ENCODE results near the gene POLD1.
"Not testable (repeated sequence)": the region's sequence is repeated elsewhere in the genome, so short reads cannot be mapped to it uniquely, and the experiment has no call there.

The POLD1 gene

GRCh38 chr19:50368649-50369570 lies 15.2 kb upstream of the POLD1 start:
- peak; percentile 82 for DNase-seq

- DNase-seq = no peak
Measured at GRCh38 chr19:50371914-50372475, 12.2 kb upstream of the POLD1 start.

DNA sequence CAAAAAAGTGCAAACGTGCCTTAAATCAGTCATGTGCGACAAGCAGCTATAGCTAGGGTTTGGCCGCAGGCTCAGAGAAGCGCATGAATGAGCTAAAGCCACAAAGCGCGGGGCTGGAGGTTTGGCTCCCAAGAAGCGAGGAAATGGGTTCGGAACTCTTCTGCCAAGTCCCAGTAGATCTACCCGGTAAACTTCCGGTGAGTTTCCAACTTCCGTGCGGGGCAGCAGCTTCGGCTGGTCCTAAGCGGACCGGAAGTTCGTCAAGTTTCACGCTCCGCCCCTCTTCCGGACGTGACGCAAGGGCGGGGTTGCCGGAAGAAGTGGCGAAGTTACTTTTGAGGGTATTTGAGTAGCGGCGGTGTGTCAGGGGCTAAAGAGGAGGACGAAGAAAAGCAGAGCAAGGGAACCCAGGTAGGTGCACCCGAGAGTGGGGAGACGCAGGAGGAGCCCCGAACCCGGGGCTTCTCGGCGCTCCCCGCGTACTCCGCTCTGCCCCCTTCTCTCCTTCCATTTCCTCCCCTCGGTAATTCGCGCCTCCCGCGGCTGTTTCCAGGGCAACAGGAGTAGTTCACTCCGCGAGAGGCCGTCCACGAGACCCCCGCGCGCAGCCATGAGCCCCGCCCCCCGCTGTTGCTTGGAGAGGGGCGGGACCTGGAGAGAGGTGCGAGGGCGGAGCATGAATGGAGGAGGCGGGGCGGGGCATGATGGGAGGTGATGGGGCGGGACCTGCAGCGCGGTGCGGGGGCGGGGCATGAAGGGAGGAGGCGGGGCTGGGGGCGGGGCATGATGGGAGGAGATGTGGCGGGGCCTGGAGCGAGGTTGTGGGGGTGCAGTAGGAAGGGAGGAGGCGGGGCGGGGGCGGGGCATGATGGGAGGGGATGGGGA lies 7.7 kb upstream of the POLD1 start, which contains the start of gene NR1H2:
NR1H2 (plus strand) TSS at position 292 of the 885 bp plus-strand sequence. CDS start 1,149 bp downstream, outside the sequence.
- DNase-seq = peak; percentile 96

DNA sequence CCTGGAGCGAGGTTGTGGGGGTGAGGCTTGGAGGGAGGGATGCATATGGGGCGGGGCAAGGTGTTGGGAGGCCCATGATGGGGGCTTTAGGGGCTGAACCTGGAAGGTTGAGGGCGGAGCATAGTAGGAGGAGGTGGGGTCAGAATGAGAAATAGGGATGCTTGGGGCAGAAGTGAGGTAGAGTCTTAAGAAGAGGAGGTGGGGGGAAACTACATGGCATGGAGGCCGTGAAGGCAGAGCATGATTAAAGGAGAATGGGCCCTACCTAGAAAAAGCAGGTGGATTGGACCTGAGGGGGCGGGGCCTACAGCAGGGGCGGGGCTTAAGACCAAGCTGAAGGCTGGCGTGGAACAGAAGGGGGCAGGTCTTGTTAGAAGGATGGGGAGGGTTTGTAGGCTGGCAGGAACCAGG lies 7.1 kb upstream of the POLD1 start:
- peak; percentile 36 for DNase-seq

- no peak for DNase-seq
Measured at GRCh38 chr19:50377517-50377916, 6.6 kb upstream of the POLD1 start.

GRCh38 chr19:50378169-50378862 lies 5.8 kb upstream of the POLD1 start:
- DNase-seq = no peak

GRCh38 chr19:50378863-50379236 lies 5.3 kb upstream of the POLD1 start:
- no peak for DNase-seq

DNA sequence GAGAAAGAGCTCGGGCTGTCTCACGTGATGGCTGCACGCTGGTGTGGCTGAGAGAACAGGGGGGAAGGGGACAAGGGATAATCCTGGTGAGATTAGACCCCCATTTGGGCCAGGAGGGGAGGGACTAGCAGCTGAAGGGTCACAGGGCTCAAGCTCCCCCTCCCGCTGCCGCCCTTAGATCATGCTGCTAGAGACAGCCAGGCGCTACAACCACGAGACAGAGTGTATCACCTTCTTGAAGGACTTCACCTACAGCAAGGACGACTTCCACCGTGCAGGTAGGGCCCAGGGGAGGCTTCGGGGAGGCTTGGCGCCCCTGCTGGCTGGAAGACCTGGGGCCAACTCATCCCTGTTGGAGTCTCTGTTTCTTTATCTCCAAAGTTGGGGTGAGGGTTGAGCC lies 4.5 kb upstream of the POLD1 start:
- DNase-seq = no peak

- no peak for DNase-seq
Measured at GRCh38 chr19:50380137-50380536, 4.0 kb upstream of the POLD1 start.

DNA sequence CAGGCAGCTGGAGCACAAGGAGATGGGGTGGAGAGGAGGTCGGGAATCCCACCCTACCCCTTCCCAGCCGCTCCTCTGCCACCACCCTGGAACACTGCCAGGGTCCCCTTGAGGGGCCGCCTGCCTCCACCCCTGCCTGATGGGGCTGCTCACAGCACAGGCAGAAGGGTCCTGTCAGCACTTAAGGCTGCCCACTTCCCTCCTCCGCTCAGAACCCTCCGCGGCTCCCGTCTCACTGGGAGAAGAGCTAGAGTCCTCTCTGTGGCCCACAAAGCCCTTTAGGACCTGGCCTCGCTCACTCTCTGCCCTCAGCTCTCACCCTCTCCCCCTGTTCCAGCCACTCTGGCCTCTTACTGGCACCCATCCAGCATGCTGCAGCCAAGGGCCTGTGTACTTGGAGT lies 3.4 kb upstream of the POLD1 start:
- DNase-seq = no peak

DNA sequence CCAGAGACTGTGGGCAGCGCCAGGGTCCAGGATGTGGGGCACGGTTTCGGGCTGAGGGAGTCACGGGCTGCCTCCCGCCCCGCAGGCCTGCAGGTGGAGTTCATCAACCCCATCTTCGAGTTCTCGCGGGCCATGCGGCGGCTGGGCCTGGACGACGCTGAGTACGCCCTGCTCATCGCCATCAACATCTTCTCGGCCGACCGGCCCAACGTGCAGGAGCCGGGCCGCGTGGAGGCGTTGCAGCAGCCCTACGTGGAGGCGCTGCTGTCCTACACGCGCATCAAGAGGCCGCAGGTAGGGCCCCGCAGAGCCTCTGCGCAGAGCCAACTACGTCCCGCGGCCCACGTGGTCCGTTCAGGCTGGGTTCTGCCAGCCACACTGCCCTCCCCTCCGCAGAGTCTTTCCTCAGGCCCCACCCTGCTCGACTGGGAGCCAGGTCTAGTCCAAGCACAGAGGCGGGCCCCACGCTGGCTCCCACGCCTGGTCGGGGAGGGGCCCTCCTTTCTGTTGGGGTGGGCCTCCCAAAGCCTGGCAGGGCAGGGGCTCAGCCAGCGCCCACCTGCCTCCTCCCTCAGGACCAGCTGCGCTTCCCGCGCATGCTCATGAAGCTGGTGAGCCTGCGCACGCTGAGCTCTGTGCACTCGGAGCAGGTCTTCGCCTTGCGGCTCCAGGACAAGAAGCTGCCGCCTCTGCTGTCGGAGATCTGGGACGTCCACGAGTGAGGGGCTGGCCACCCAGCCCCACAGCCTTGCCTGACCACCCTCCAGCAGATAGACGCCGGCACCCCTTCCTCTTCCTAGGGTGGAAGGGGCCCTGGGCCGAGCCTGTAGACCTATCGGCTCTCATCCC lies 2.0 kb upstream of the POLD1 start:
- DNase-seq = no peak

- DNase-seq = no peak
Measured at GRCh38 chr19:50383001-50383851, 921 bp upstream of the POLD1 start.

DNA sequence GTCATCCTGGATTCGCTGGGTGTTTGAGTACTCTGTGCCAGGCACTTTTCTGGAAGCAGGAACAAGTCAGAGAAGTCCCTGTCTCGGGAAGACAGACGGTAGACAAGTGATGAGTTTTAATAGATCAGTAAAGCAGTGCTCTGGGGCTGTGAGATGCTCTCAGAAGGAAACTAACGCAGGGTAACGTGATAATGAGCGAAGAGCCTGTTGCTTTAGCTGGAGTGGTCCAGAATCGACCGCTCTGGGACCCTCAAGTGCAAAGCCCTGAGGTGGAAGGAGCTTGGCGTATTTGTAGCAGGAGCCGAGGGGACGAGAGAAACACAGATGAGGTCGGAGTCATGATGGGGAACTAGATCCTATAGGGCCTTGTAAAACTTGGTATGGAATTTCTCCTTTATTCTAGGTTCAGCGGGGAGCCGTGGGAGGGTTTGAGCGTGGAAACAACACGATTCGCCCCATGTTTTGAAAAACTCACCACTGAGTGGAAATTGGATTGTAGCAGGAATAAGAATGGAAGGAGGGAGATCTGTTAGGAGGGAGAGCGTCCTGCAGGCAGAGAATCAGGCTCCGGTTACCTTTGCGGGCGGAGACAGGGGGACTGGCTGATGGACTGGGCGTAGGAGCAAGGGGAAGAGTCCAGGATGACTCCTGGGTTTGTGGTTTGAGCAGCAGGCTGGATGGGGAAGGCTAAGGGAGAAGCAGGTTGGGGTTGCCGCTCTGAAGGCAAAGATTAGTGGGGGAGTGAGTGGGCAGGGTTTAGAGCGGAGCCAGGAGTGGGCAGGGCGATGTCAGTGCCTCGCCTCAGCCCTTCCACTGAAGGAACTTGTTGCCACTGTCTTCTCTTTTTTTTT lies 763 bp downstream of the POLD1 start:
- no peak for DNase-seq

DNA sequence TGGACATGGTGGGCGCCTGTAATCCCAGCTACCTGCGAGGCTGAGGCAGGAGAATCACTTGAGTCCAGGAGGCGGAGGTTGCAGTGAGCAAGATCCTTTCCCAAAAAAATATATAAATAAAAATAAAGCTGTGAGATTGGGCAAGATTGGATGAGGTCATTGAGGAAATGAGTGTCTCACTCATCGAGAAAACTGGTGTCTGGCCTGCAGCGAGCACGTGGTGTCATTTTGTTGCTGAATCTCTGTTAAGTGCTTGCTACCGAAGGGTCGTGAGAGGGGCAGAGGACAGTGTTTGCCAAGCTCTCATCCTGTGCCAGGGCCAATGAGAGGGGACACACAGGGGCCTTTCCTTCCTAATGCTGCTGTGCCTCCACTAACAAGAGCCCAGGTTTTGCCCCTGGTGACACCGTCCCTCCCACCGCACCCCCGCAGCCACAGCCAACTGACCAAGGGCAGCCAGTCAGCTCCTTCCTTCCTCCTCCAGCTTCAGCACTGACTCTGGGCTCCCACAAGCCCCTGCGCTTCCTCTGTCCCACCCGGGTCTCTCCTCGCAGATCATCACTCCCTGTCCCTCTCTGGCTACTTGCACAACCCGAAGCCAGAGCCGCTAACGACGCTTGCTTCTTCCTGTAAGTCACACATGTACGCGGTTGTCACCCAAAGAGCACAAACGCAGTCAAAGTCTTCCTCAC lies 3.2 kb downstream of the POLD1 start:
- DNase-seq = no peak

DNA sequence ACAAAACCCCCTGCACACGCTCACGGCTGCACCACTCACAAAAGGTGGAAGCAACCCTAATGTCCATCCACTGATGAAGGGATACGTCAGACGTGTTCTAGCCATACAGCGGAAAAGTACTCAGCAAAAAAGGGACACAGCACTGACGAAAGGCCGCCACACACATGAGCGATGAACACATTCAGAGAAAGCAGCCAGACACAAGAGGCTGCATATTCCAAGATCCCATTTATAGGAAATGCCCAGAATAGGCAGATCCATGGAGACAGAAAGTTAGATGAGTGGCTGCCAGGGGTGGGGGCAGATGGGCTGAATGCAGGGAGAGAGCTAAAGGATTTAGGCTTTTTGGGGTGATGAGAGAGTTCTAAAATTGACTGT lies 3.7 kb downstream of the POLD1 start:
- no peak for DNase-seq

DNA sequence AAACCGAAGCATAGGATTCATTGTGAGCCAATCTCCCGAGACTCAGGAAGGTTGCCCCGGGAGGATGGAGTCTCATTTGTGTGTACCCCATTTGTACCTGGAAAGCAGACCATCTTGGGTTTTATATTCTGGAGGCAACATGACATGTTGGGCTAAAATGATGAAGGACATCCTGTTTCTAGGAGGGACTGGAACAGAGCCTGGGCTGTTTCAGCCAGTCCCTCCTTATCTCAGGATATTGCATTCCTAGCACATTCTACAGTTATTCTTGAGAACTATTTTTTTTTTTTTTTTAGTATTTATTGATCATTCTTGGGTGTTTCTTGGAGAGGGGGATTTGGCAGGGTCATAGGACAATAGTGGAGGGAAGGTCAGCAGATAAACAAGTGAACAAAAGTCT lies 6.1 kb downstream of the POLD1 start:
- DNase-seq = not testable (repeated sequence)

DNA sequence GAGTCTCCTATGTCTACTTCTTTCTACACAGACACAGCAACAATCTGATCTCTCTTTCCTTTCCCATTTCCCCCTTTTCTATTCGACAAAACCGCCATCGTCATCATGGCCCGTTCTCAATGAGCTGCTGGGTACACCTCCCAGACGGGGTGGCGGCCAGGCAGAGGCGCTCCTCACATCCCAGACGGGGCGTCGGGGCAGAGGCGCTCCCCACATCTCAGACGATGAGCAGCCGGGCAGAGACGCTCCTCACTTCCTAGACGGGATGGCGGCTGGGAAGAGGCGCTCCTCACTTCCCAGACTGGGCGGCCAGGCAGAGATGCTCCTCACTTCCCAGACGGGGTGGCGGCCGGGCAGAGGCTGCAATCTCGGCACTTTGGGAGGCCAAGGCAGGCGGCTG lies 6.8 kb downstream of the POLD1 start:
- DNase-seq = not testable (repeated sequence)

GRCh38 chr19:50392759-50393158 lies 8.6 kb downstream of the POLD1 start:
- DNase-seq = no peak

GRCh38 chr19:50393589-50393988 lies 9.4 kb downstream of the POLD1 start:
- DNase-seq = no peak

Data from CD4-positive, alpha-beta T cell treated with Interleukin-4 for 4 hours (primary cell).